Measurements from ENCODE around the gene PARD3B.

DNA sequence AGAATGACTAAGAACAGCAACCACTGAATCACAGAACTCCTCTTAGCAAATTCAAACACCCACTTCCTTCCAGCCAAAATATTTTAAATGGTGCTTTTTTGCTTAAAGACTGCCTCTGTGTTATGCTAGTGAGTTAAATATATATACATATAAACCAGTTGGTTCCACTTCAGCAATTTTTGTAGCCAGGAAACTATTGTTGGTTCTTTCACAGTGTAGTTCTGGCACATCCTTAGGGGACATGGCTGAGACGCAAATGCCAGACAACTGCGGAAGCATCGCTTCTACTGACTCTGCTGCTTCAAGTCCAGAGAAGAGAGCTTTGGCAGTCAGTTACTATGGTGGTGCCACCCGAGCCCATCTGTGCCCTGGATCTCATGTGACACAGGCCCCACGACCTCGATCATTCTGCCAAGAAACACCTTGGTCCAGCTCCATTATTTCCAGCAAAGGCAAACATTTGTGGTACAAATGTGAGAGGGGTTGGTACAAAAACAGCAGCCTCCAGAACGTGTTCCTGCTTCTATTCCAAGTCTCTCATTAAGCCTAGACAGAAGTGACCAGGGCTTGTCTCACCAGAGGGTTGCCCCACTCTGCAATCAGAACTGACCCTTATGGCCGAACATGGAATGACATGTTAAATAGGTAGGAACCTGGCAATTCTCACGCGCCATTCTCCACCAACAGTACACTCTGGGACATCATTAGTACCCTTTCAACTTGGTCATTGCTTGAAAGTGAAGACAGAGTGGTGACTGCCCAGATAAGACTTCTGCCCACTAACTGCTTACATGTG is 1019.3 kb downstream of the PARD3B start:
- TF ChIP-seq, protein P1, sequence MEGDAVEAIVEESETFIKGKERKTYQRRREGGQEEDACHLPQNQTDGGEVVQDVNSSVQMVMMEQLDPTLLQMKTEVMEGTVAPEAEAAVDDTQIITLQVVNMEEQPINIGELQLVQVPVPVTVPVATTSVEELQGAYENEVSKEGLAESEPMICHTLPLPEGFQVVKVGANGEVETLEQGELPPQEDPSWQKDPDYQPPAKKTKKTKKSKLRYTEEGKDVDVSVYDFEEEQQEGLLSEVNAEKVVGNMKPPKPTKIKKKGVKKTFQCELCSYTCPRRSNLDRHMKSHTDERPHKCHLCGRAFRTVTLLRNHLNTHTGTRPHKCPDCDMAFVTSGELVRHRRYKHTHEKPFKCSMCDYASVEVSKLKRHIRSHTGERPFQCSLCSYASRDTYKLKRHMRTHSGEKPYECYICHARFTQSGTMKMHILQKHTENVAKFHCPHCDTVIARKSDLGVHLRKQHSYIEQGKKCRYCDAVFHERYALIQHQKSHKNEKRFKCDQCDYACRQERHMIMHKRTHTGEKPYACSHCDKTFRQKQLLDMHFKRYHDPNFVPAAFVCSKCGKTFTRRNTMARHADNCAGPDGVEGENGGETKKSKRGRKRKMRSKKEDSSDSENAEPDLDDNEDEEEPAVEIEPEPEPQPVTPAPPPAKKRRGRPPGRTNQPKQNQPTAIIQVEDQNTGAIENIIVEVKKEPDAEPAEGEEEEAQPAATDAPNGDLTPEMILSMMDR (IDR thresholded peaks at IDR 0.05; ENCODE audit: low read depth, low read length): no peak
- TF ChIP-seq POLR2A (IDR thresholded peaks at IDR 0.05; ENCODE audit: extremely low read depth, insufficient read length): no peak
